GM18861 (cell line): ENCODE data around the gene RARRES2.

ENCODE experiments used
- ATAC-seq: cut with Tn5 transposase; IDR thresholded peaks from one replicate; pipeline ENCODE4 v1.9.1; 2021; ENCODE audit not compliant: unreplicated experiment

RARRES2 gene

GRCh38 chr7:150338166-150338829 lies 3.1 kb downstream of the RARRES2 start:
- ATAC-seq: no peak

- no peak for ATAC-seq
These were observed 3.8 kb downstream of the RARRES2 start for GRCh38 chr7:150337659-150338081.

- no peak for ATAC-seq
These were observed 4.2 kb downstream of the RARRES2 start for GRCh38 chr7:150337179-150337578.

GRCh38 chr7:150336746-150337145 lies 4.7 kb downstream of the RARRES2 start:
- no peak for ATAC-seq

GRCh38 chr7:150335774-150336112 lies 5.7 kb downstream of the RARRES2 start:
- ATAC-seq: no peak

- ATAC-seq: no peak
These were observed 6.2 kb downstream of the RARRES2 start for GRCh38 chr7:150335108-150335773.

GRCh38 chr7:150334108-150334507 lies 7.3 kb downstream of the RARRES2 start:
- ATAC-seq: no peak

GRCh38 chr7:150333659-150334058 lies 7.8 kb downstream of the RARRES2 start:
- no peak for ATAC-seq

- ATAC-seq: no peak
These were observed 8.4 kb downstream of the RARRES2 start for GRCh38 chr7:150332852-150333635.

GRCh38 chr7:150330211-150330885 lies 11.1 kb downstream of the RARRES2 start:
- no peak for ATAC-seq

- ATAC-seq: no peak
These were observed 11.9 kb downstream of the RARRES2 start for GRCh38 chr7:150329331-150330120.

GRCh38 chr7:150327308-150327707 lies 14.1 kb downstream of the RARRES2 start:
- ATAC-seq: no peak

- ATAC-seq: no peak
These were observed 14.7 kb downstream of the RARRES2 start for GRCh38 chr7:150326657-150327268.

- no peak for ATAC-seq
These were observed 15.5 kb downstream of the RARRES2 start for GRCh38 chr7:150325901-150326300.

GRCh38 chr7:150325110-150325611 lies 16.3 kb downstream of the RARRES2 start:
- ATAC-seq: no peak

- ATAC-seq: no peak
These were observed 17.0 kb downstream of the RARRES2 start for GRCh38 chr7:150324373-150324961.

GRCh38 chr7:150323682-150324372 lies 17.6 kb downstream of the RARRES2 start:
- no peak for ATAC-seq

- ATAC-seq: peak; percentile 46
These were observed 18.4 kb downstream of the RARRES2 start, which contains the start of the genes ACTR3C and LRRC61 for GRCh38 chr7:150322833-150323681. TSS of gene ACTR3C (minus strand) at chr7:150323545. CDS start at chr7:150295296, 28,249 bp downstream. TSS of gene LRRC61 (plus strand) at chr7:150323355. CDS start at chr7:150336862, 13,507 bp downstream.
